ENCODE measurements around the gene SLC26A4.

Gene SLC26A4

GRCh38 chr7:107643407-107643806 is 17.2 kb upstream of the SLC26A4 start:
- Histone ChIP-seq H3K27ac (no peak overlapping the region), H3K36me3 (ENCODE audit: insufficient read depth, low read length) (no peaks in the 10 kb centered on the region), H3K9me3 (ENCODE audit: low read depth, low read length) (no peaks in the 10 kb centered on the region), H3K9ac (ENCODE audit: insufficient read length) (no peak overlapping the region), H3K4me3 (no peak overlapping the region)
- TF ChIP-seq EZH2 (IDR thresholded peaks at IDR 0.05), result no peak
- TF ChIP-seq FOXP2 (optimal IDR thresholded peaks at IDR 0.05; ENCODE audit: control extremely low read depth, extremely low read length, insufficient read depth), result no peak
- TF ChIP-seq POLR2AphosphoS5 (IDR thresholded peaks at IDR 0.05; ENCODE audit: borderline replicate concordance, low read depth, low read length), result no peak
- DNase-seq (ENCODE audit: low read depth, low spot score), result no peak

GRCh38 chr7:107643938-107644308 is 16.7 kb upstream of the SLC26A4 start:
- TF ChIP-seq POLR2AphosphoS5 (IDR thresholded peaks at IDR 0.05; ENCODE audit: borderline replicate concordance, low read depth, low read length) (no peak), EZH2 (IDR thresholded peaks at IDR 0.05) (no peak), FOXP2 (optimal IDR thresholded peaks at IDR 0.05; ENCODE audit: control extremely low read depth, extremely low read length, insufficient read depth) (no peak)
- Histone ChIP-seq H3K36me3 (ENCODE audit: insufficient read depth, low read length) (no peaks in the 10 kb centered on the region), H3K9ac (ENCODE audit: insufficient read length) (no peak overlapping the region), H3K27ac (no peak overlapping the region), H3K9me3 (ENCODE audit: low read depth, low read length) (no peaks in the 10 kb centered on the region), H3K4me3 (no peak overlapping the region)
- no peak for DNase-seq (ENCODE audit: low read depth, low spot score)

DNA sequence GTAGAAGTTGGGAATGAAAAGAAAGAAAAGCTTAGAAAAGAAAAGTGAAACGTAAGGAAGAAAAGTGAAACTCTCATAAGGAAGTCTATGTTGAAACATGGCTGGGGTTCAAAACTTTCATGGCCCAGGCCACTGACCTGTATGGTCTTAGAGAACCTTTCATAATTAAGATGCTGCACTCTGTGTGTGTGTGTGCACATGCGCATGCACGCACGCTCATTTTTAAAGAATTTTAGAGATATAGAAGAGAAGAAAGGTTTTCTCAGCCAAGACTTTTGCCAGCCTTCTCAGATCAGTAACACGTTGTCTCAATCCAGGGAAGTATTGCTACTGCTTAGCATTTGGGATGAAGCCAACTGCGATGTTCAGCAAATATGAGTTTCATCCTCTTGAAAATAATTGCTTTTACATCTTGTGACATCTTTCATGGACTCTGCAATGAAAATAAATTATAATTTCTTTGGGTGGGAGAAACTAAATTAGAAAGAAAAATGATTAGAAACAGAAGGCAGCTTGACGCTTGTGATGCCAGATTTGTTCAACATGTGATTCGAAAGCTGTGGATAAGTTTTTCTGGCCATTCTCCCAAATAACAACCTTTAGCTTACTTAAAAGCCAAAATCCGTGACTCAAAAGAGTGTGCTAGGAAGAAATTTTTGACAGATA is 16.2 kb upstream of the SLC26A4 start:
- DNase-seq (ENCODE audit: low read depth, low spot score), result peak; percentile 10
- no peak for TF ChIP-seq POLR2AphosphoS5 (IDR thresholded peaks at IDR 0.05; ENCODE audit: borderline replicate concordance, low read depth, low read length)
- TF ChIP-seq EZH2 (IDR thresholded peaks at IDR 0.05), result no peak
- no peak for TF ChIP-seq FOXP2 (optimal IDR thresholded peaks at IDR 0.05; ENCODE audit: control extremely low read depth, extremely low read length, insufficient read depth)
- Histone ChIP-seq H3K36me3 (ENCODE audit: insufficient read depth, low read length) (no peaks in the 10 kb centered on the region), H3K9me3 (ENCODE audit: low read depth, low read length) (no peaks in the 10 kb centered on the region), H3K9ac (ENCODE audit: insufficient read length) (no peak overlapping the region), H3K4me3 (no peak overlapping the region), H3K27ac (no peak overlapping the region)

DNA sequence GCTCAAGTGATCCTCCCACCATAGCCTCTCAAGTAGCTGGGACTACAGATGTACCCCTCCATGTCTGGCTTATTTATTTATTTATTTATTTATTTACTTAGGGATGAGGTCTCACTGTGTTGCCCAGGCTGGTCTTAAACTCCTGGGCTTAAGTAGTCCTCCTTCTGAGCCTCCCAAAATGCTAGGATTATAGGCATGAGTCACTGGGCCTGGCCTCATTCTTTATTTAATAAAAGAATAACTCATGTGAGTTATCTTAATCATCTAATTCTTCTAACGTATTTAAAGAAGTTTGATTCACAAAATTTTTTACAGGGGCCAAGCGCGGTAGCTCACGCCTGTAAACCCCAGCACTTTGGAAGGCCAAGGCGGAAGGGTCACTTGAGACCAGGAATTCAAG is 8.0 kb upstream of the SLC26A4 start:
- H3K4me3 ChIP-seq, result no peak overlapping the region
- TF ChIP-seq EZH2 (IDR thresholded peaks at IDR 0.05), result no peak
- TF ChIP-seq POLR2AphosphoS5 (IDR thresholded peaks at IDR 0.05; ENCODE audit: borderline replicate concordance, low read depth, low read length), result no peak
- TF ChIP-seq FOXP2 (optimal IDR thresholded peaks at IDR 0.05; ENCODE audit: control extremely low read depth, extremely low read length, insufficient read depth), result no peak
- H3K27ac ChIP-seq, result no peak overlapping the region

GRCh38 chr7:107658467-107658866 is 2.2 kb upstream of the SLC26A4 start:
- TF ChIP-seq EZH2 (IDR thresholded peaks at IDR 0.05) (no peak), POLR2AphosphoS5 (IDR thresholded peaks at IDR 0.05; ENCODE audit: borderline replicate concordance, low read depth, low read length) (no peak), FOXP2 (optimal IDR thresholded peaks at IDR 0.05; ENCODE audit: control extremely low read depth, extremely low read length, insufficient read depth) (no peak)
- H3K4me3 ChIP-seq, result no peak overlapping the region
- H3K27ac ChIP-seq, result no peak overlapping the region
- H3K9ac ChIP-seq (ENCODE audit: insufficient read length), result no peak overlapping the region
- no peaks in the 10 kb centered on the region for H3K9me3 ChIP-seq (ENCODE audit: low read depth, low read length)
- DNase-seq (ENCODE audit: low read depth, low spot score), result no peak
- no peaks in the 10 kb centered on the region for H3K36me3 ChIP-seq (ENCODE audit: insufficient read depth, low read length)

More for the DNA sequence above, 8.0 kb upstream of the SLC26A4 start:
- no peak for DNase-seq (ENCODE audit: low read depth, low spot score)
- H3K9me3 ChIP-seq (ENCODE audit: low read depth, low read length), result no peaks in the 10 kb centered on the region
- H3K36me3 ChIP-seq (ENCODE audit: insufficient read depth, low read length), result no peaks in the 10 kb centered on the region
- H3K9ac ChIP-seq (ENCODE audit: insufficient read length), result no peak overlapping the region

- no peak overlapping the region for H3K4me3 ChIP-seq
Measured at GRCh38 chr7:107659666-107660065, 962 bp upstream of the SLC26A4 start.

GRCh38 chr7:107661081-107661864 is 645 bp downstream of the SLC26A4 start:
- Histone ChIP-seq H3K9ac (ENCODE audit: insufficient read length) (no peak overlapping the region), H3K36me3 (ENCODE audit: insufficient read depth, low read length) (no peaks in the 10 kb centered on the region), H3K9me3 (ENCODE audit: low read depth, low read length) (no peaks in the 10 kb centered on the region), H3K4me3 (peak overlapping the region; percentile 67), H3K27ac (no peak overlapping the region)
- TF ChIP-seq EZH2 (IDR thresholded peaks at IDR 0.05) (peak; percentile 90), POLR2AphosphoS5 (IDR thresholded peaks at IDR 0.05; ENCODE audit: borderline replicate concordance, low read depth, low read length) (no peak)
- no peak for DNase-seq (ENCODE audit: low read depth, low spot score)

More at GRCh38 chr7:107659666-107660065, 962 bp upstream of the SLC26A4 start:
- no peak for TF ChIP-seq EZH2 (IDR thresholded peaks at IDR 0.05)
- no peak for TF ChIP-seq POLR2AphosphoS5 (IDR thresholded peaks at IDR 0.05; ENCODE audit: borderline replicate concordance, low read depth, low read length)
- no peak for TF ChIP-seq FOXP2 (optimal IDR thresholded peaks at IDR 0.05; ENCODE audit: control extremely low read depth, extremely low read length, insufficient read depth)
- no peak overlapping the region for H3K27ac ChIP-seq
- H3K36me3 ChIP-seq (ENCODE audit: insufficient read depth, low read length), result no peaks in the 10 kb centered on the region
- no peak overlapping the region for H3K9ac ChIP-seq (ENCODE audit: insufficient read length)
- no peaks in the 10 kb centered on the region for H3K9me3 ChIP-seq (ENCODE audit: low read depth, low read length)
- DNase-seq (ENCODE audit: low read depth, low spot score), result no peak

GRCh38 chr7:107661865-107662379 is 1.3 kb downstream of the SLC26A4 start:
- Histone ChIP-seq H3K9ac (ENCODE audit: insufficient read length) (no peak overlapping the region), H3K27ac (no peak overlapping the region), H3K9me3 (ENCODE audit: low read depth, low read length) (no peaks in the 10 kb centered on the region), H3K36me3 (ENCODE audit: insufficient read depth, low read length) (no peaks in the 10 kb centered on the region), H3K4me3 (peak overlapping the region; percentile 67)
- DNase-seq (ENCODE audit: low read depth, low spot score), result no peak
- no peak for TF ChIP-seq FOXP2 (optimal IDR thresholded peaks at IDR 0.05; ENCODE audit: control extremely low read depth, extremely low read length, insufficient read depth)
- peak; percentile 66 for TF ChIP-seq EZH2 (IDR thresholded peaks at IDR 0.05)
- TF ChIP-seq POLR2AphosphoS5 (IDR thresholded peaks at IDR 0.05; ENCODE audit: borderline replicate concordance, low read depth, low read length), result no peak

Measured in SK-N-MC (cell line).